ENCODE measurements around the gene LZTFL1.
A peak's percentile ranks its signal among the peaks of the same experiment; 100 is the strongest.

LZTFL1 gene

GRCh38 chr3:45807681-45808540, 34.0 kb downstream of the LZTFL1 start:
- no peaks in the 10 kb centered on the region for H3K9me3 ChIP-seq (ENCODE audit: insufficient read depth, low read depth, low read length)
- H3K9ac ChIP-seq (ENCODE audit: low read depth, low read length), result no peak overlapping the region
- no peaks in the 10 kb centered on the region for H3K4me1 ChIP-seq (ENCODE audit: insufficient read depth, low read length)
- 90% methylated on average over 10 of the region's 10 CpGs for WGBS
- no peaks in the 10 kb centered on the region for H3K27me3 ChIP-seq (ENCODE audit: insufficient read depth, low read length)
- H3K27ac ChIP-seq (ENCODE audit: low read depth, low read length), result no peak overlapping the region
- no peaks in the 10 kb centered on the region for H3K36me3 ChIP-seq (ENCODE audit: insufficient read depth, low read length)
- H3K4me3 ChIP-seq (ENCODE audit: low read length), result no peak overlapping the region

GRCh38 chr3:45807133-45807532, 34.8 kb downstream of the LZTFL1 start:
- no peak overlapping the region for H3K4me3 ChIP-seq (ENCODE audit: low read length)
- H3K4me1 ChIP-seq (ENCODE audit: insufficient read depth, low read length), result no peaks in the 10 kb centered on the region
- H3K27ac ChIP-seq (ENCODE audit: low read depth, low read length), result no peak overlapping the region
- H3K9me3 ChIP-seq (ENCODE audit: insufficient read depth, low read depth, low read length), result no peaks in the 10 kb centered on the region
- 0 out of 2 replicates have a peak, but pooled peaks cover 1% of the 10 kb centered on the region for H3K27me3 ChIP-seq (ENCODE audit: insufficient read depth, low read length)
- no peaks in the 10 kb centered on the region for H3K36me3 ChIP-seq (ENCODE audit: insufficient read depth, low read length)
- H3K9ac ChIP-seq (ENCODE audit: low read depth, low read length), result no peak overlapping the region
- 91% methylated on average over 3 of the region's 3 CpGs for whole genome bisulfite sequencing

GRCh38 chr3:45806072-45806471, 35.8 kb downstream of the LZTFL1 start:
- 96% methylated on average over 3 of the region's 3 CpGs for WGBS
- H3K27ac ChIP-seq (ENCODE audit: low read depth, low read length), result no peak overlapping the region

GRCh38 chr3:45803252-45803935, 38.5 kb downstream of the LZTFL1 start:
- no peaks in the 10 kb centered on the region for H3K9me3 ChIP-seq (ENCODE audit: insufficient read depth, low read depth, low read length)
- no peak overlapping the region for H3K27ac ChIP-seq (ENCODE audit: low read depth, low read length)
- H3K9ac ChIP-seq (ENCODE audit: low read depth, low read length), result no peak overlapping the region
- 91% methylated on average over 5 of the region's 5 CpGs for WGBS
- no peaks in the 10 kb centered on the region for H3K36me3 ChIP-seq (ENCODE audit: insufficient read depth, low read length)
- no peak overlapping the region for H3K4me3 ChIP-seq (ENCODE audit: low read length)
- H3K4me1 ChIP-seq (ENCODE audit: insufficient read depth, low read length), result no peaks in the 10 kb centered on the region
- peaks cover 9% of the 10 kb centered on the region for H3K27me3 ChIP-seq (ENCODE audit: insufficient read depth, low read length)

More at GRCh38 chr3:45806072-45806471, 35.8 kb downstream of the LZTFL1 start:
- Histone ChIP-seq H3K4me3 (ENCODE audit: low read length) (no peak overlapping the region), H3K36me3 (ENCODE audit: insufficient read depth, low read length) (no peaks in the 10 kb centered on the region), H3K9me3 (ENCODE audit: insufficient read depth, low read depth, low read length) (no peaks in the 10 kb centered on the region), H3K4me1 (ENCODE audit: insufficient read depth, low read length) (no peaks in the 10 kb centered on the region), H3K27me3 (ENCODE audit: insufficient read depth, low read length) (0 out of 2 replicates have a peak, but pooled peaks cover 4% of the 10 kb centered on the region), H3K9ac (ENCODE audit: low read depth, low read length) (no peak overlapping the region)

GRCh38 chr3:45802146-45802545, 39.8 kb downstream of the LZTFL1 start:
- H3K27me3 ChIP-seq (ENCODE audit: insufficient read depth, low read length), result peaks cover 22% of the 10 kb centered on the region
- 94% methylated on average over 9 of the region's 9 CpGs for WGBS
- H3K9ac ChIP-seq (ENCODE audit: low read depth, low read length), result no peak overlapping the region

GRCh38 chr3:45800611-45801010, 41.3 kb downstream of the LZTFL1 start:
- no peak overlapping the region for H3K27ac ChIP-seq (ENCODE audit: low read depth, low read length)
- 92% methylated on average over 4 of the region's 4 CpGs for WGBS
- no peaks in the 10 kb centered on the region for H3K4me1 ChIP-seq (ENCODE audit: insufficient read depth, low read length)
- H3K4me3 ChIP-seq (ENCODE audit: low read length), result no peak overlapping the region
- H3K9ac ChIP-seq (ENCODE audit: low read depth, low read length), result no peak overlapping the region
- H3K9me3 ChIP-seq (ENCODE audit: insufficient read depth, low read depth, low read length), result no peaks in the 10 kb centered on the region
- H3K36me3 ChIP-seq (ENCODE audit: insufficient read depth, low read length), result no peaks in the 10 kb centered on the region
- H3K27me3 ChIP-seq (ENCODE audit: insufficient read depth, low read length), result peaks cover 37% of the 10 kb centered on the region

More at GRCh38 chr3:45802146-45802545, 39.8 kb downstream of the LZTFL1 start:
- H3K36me3 ChIP-seq (ENCODE audit: insufficient read depth, low read length), result no peaks in the 10 kb centered on the region
- no peaks in the 10 kb centered on the region for H3K9me3 ChIP-seq (ENCODE audit: insufficient read depth, low read depth, low read length)
- no peaks in the 10 kb centered on the region for H3K4me1 ChIP-seq (ENCODE audit: insufficient read depth, low read length)
- no peak overlapping the region for H3K27ac ChIP-seq (ENCODE audit: low read depth, low read length)
- no peak overlapping the region for H3K4me3 ChIP-seq (ENCODE audit: low read length)

- Histone ChIP-seq H3K9ac (ENCODE audit: low read depth, low read length) (no peak overlapping the region), H3K27ac (ENCODE audit: low read depth, low read length) (no peak overlapping the region), H3K27me3 (ENCODE audit: insufficient read depth, low read length) (peaks cover 48% of the 10 kb centered on the region), H3K36me3 (ENCODE audit: insufficient read depth, low read length) (no peaks in the 10 kb centered on the region), H3K9me3 (ENCODE audit: insufficient read depth, low read depth, low read length) (no peaks in the 10 kb centered on the region), H3K4me3 (ENCODE audit: low read length) (no peak overlapping the region), H3K4me1 (ENCODE audit: insufficient read depth, low read length) (no peaks in the 10 kb centered on the region)
- 91% methylated on average over 2 of the region's 2 CpGs for WGBS
These were observed 42.3 kb downstream of the LZTFL1 start for GRCh38 chr3:45799586-45799985.

GRCh38 chr3:45798034-45798433, 43.9 kb downstream of the LZTFL1 start:
- Histone ChIP-seq H3K36me3 (ENCODE audit: insufficient read depth, low read length) (no peaks in the 10 kb centered on the region), H3K27ac (ENCODE audit: low read depth, low read length) (no peak overlapping the region), H3K4me1 (ENCODE audit: insufficient read depth, low read length) (no peaks in the 10 kb centered on the region), H3K9me3 (ENCODE audit: insufficient read depth, low read depth, low read length) (no peaks in the 10 kb centered on the region), H3K4me3 (ENCODE audit: low read length) (no peak overlapping the region), H3K27me3 (ENCODE audit: insufficient read depth, low read length) (peaks cover 60% of the 10 kb centered on the region), H3K9ac (ENCODE audit: low read depth, low read length) (no peak overlapping the region)
- WGBS, result 86% methylated on average over 4 of the region's 4 CpGs

- Histone ChIP-seq H3K27me3 (ENCODE audit: insufficient read depth, low read length) (peaks cover 62% of the 10 kb centered on the region), H3K9me3 (ENCODE audit: insufficient read depth, low read depth, low read length) (no peaks in the 10 kb centered on the region), H3K27ac (ENCODE audit: low read depth, low read length) (no peak overlapping the region), H3K9ac (ENCODE audit: low read depth, low read length) (no peak overlapping the region), H3K4me3 (ENCODE audit: low read length) (peak overlapping the region; percentile 61), H3K4me1 (ENCODE audit: insufficient read depth, low read length) (no peaks in the 10 kb centered on the region), H3K36me3 (ENCODE audit: insufficient read depth, low read length) (no peaks in the 10 kb centered on the region)
- 65% methylated on average over 12 of the region's 13 CpGs for WGBS
These were observed 44.8 kb downstream of the LZTFL1 start for GRCh38 chr3:45796902-45797637.

GRCh38 chr3:45795882-45796765, 45.8 kb downstream of the LZTFL1 start, which contains the start of gene SLC6A20:
Gene SLC6A20, minus strand, starts transcription at chr3:45796536. Its CDS starts 117 bp downstream, at chr3:45796419.
- Histone ChIP-seq H3K4me1 (ENCODE audit: insufficient read depth, low read length) (no peaks in the 10 kb centered on the region), H3K9ac (ENCODE audit: low read depth, low read length) (peak within 1 kb of the TSS; percentile 42; the same call in 1 of the 2 replicates), H3K27ac (ENCODE audit: low read depth, low read length) (no peak within 1 kb of the TSS), H3K36me3 (ENCODE audit: insufficient read depth, low read length) (no peaks in the 10 kb centered on the region), H3K27me3 (ENCODE audit: insufficient read depth, low read length) (peaks cover 60% of the 10 kb centered on the region), H3K4me3 (ENCODE audit: low read length) (peak within 1 kb of the TSS; percentile 61), H3K9me3 (ENCODE audit: insufficient read depth, low read depth, low read length) (no peaks in the 10 kb centered on the region)
- 2% methylated on average over 91 of the region's 91 CpGs for WGBS
